Measurements from ENCODE around the gene MRPS2.

DNA sequence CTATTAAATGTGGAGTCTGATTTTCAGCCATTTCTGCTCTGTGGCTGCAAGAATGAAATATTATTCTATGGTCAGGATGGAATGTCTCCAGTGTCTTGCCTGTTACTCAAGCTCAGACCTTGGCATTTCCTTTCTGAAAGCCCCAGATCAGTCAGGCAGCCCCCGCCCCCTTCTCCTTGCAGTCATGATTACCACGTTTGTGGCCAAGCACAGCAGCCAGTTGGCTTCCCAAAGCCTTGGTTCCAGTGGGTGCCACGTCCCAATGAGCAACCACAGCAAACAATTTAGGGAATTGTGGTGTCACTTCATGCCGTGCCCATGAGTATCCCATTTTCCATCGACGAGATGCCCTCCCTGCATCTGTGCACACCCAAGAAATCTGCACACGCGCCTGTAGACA, 35.7 kb downstream of the MRPS2 start:
- TF ChIP-seq, protein P1, sequence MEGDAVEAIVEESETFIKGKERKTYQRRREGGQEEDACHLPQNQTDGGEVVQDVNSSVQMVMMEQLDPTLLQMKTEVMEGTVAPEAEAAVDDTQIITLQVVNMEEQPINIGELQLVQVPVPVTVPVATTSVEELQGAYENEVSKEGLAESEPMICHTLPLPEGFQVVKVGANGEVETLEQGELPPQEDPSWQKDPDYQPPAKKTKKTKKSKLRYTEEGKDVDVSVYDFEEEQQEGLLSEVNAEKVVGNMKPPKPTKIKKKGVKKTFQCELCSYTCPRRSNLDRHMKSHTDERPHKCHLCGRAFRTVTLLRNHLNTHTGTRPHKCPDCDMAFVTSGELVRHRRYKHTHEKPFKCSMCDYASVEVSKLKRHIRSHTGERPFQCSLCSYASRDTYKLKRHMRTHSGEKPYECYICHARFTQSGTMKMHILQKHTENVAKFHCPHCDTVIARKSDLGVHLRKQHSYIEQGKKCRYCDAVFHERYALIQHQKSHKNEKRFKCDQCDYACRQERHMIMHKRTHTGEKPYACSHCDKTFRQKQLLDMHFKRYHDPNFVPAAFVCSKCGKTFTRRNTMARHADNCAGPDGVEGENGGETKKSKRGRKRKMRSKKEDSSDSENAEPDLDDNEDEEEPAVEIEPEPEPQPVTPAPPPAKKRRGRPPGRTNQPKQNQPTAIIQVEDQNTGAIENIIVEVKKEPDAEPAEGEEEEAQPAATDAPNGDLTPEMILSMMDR (IDR thresholded peaks at IDR 0.05; ENCODE audit: low read depth, low read length, missing input control) = no peak
- TF ChIP-seq, protein P2, sequence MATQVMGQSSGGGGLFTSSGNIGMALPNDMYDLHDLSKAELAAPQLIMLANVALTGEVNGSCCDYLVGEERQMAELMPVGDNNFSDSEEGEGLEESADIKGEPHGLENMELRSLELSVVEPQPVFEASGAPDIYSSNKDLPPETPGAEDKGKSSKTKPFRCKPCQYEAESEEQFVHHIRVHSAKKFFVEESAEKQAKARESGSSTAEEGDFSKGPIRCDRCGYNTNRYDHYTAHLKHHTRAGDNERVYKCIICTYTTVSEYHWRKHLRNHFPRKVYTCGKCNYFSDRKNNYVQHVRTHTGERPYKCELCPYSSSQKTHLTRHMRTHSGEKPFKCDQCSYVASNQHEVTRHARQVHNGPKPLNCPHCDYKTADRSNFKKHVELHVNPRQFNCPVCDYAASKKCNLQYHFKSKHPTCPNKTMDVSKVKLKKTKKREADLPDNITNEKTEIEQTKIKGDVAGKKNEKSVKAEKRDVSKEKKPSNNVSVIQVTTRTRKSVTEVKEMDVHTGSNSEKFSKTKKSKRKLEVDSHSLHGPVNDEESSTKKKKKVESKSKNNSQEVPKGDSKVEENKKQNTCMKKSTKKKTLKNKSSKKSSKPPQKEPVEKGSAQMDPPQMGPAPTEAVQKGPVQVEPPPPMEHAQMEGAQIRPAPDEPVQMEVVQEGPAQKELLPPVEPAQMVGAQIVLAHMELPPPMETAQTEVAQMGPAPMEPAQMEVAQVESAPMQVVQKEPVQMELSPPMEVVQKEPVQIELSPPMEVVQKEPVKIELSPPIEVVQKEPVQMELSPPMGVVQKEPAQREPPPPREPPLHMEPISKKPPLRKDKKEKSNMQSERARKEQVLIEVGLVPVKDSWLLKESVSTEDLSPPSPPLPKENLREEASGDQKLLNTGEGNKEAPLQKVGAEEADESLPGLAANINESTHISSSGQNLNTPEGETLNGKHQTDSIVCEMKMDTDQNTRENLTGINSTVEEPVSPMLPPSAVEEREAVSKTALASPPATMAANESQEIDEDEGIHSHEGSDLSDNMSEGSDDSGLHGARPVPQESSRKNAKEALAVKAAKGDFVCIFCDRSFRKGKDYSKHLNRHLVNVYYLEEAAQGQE (IDR thresholded peaks at IDR 0.05) = no peak
- TF ChIP-seq RXRA (IDR thresholded peaks at IDR 0.05) = no peak
- no peak for TF ChIP-seq JUND (IDR thresholded peaks at IDR 0.05)

Measured in liver (tissue), 3 donors.